Muscle of leg (tissue), 11 donors: ENCODE measurements around the gene ATP2A3. TPM values are rescaled to one million over a fixed set of nuclear protein-coding genes. Genes with fewer than 3 reads are reported as not detected.
A peak's percentile ranks its signal among the peaks of the same experiment; 100 is the strongest.

Source experiments
- DNase-seq: peaks from one replicate; pipeline ENCODE4 v3.0.0; 2013
- H3K27ac ChIP-seq: one replicate; pipeline ENCODE4 v1.5.1; 2013; ENCODE audit warnings: mild to moderate bottlenecking, low read length, control low read depth
- H3K27me3 ChIP-seq: one replicate; pipeline ENCODE4 v1.6.1; 2013; ENCODE audit warnings: low read length; ENCODE audit not compliant: control insufficient read depth, insufficient read depth
- H3K36me3 ChIP-seq: one replicate; pipeline ENCODE4 v1.6.1; 2013; ENCODE audit warnings: low read length; ENCODE audit not compliant: control insufficient read depth, insufficient read depth
- H3K4me1 ChIP-seq: one replicate; pipeline ENCODE4 v1.6.1; 2013; ENCODE audit warnings: low read length; ENCODE audit not compliant: control insufficient read depth, insufficient read depth
- H3K4me3 ChIP-seq: one replicate; pipeline ENCODE4 v1.5.1; 2013; ENCODE audit warnings: low read length, control low read depth
- H3K9me3 ChIP-seq: replicated peaks from 2 replicates; pipeline ENCODE4 v1.6.1; 2013; ENCODE audit warnings: low read depth, low read length; ENCODE audit not compliant: control insufficient read depth
- WGBS: methylation state at CpG from one replicate; pipeline ENCODE4 v1.1.5; 2013; ENCODE audit warnings: missing lambda C conversion rate; ENCODE audit not compliant: insufficient coverage; 5-methylcytosine and 5-hydroxymethylcytosine counted together
- polyA plus RNA-seq, 8 donors: library from polyadenylated mRNA; unstranded; fragments of 120-200 nt; gene quantifications; one replicate each; pipeline versions ENCODE4 v1.2.1 to v1.2.3, GENCODE V29; 2013; ENCODE audit warnings: inconsistent platforms in 1 of 8, low replicate concordance in 1 of 8; ENCODE audit not compliant: insufficient read length in 8 of 8, insufficient read depth in 1 of 8
- total RNA-seq: library from RNA; stranded (reverse); fragments of 120-200 nt; gene quantifications from one replicate; pipeline ENCODE4 v1.2.4, GENCODE V29; 2013

ATP2A3 gene
- total and polyA plus RNA-seq, 9 donors = 2.5 to 6.8 (median 4.5) TPM

DNA sequence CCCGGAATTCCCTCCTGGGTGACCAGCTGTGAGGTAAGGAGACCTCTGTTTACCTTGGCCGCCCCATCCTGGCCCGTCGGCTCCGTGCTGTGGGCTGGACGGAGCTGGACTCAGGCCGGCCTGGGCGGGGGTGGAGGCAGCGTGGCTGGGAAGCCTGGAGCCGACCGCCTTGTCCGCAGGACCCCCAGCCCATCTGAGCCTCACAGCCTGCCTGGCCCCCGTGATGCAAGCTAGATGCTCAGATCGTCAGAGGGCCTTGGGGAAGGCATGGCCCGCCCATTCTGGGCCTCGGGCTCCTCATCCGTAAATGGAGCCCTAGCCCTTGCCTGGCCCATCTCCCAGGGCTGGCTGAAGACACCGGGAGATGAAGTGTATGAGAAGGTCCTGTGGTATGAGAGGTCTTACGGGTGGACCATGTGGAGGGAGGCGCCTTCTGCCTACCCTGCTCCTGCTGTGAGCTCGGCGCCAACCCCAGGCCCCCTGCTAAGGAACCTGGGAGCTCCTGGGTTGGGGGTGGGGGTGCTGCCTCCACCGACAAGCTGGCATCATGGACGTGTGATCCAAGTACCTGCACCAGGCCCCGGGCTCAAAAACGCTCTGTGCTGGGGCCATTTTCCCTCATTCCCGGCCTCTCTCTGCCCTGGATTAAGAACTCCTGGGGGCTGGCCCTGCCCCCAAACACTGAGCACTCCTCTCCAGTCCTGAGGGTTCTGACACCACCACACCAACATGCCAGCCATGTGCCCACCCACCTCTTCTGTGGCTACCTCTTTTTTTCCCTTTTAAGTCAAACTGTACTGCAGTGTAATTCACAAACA, 42.5 kb downstream of the ATP2A3 start:
- Histone ChIP-seq H3K4me3 (no peak overlapping the region), H3K27me3 (no peaks in the 10 kb centered on the region), H3K9me3 (no peaks in the 10 kb centered on the region), H3K4me1 (peaks cover 43% of the 10 kb centered on the region), H3K27ac (no peak overlapping the region), H3K36me3 (no peaks in the 10 kb centered on the region)
- DNase-seq = no peak
- 59% methylated on average over 24 of the region's 27 CpGs for WGBS

DNA sequence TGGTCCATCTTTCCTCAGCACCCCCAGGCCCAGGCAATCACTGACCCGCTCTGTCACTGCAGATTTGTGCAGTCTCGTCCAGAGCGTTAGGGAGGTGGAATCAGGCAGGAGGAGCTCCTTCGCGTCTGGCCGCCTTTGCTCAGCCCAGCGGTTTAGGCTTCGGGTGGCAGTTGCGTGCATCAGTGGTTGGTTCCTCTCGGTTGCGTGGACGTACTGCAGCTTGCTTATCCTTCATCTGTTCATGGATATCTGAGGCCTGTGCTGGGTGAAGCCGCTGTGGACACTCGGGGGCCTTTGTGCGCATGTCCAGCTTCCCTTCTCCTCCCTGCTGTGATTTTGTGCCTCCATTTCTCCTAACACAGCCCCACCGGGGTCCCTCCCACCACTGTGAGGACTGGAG, 43.2 kb downstream of the ATP2A3 start:
- no peak overlapping the region for H3K4me3 ChIP-seq
- DNase-seq = no peak
- H3K9me3 ChIP-seq = no peaks in the 10 kb centered on the region
- no peak overlapping the region for H3K27ac ChIP-seq
- H3K4me1 ChIP-seq = peaks cover 48% of the 10 kb centered on the region
- H3K27me3 ChIP-seq = no peaks in the 10 kb centered on the region
- WGBS = 70% methylated on average over 15 of the region's 16 CpGs
- H3K36me3 ChIP-seq = no peaks in the 10 kb centered on the region

DNA sequence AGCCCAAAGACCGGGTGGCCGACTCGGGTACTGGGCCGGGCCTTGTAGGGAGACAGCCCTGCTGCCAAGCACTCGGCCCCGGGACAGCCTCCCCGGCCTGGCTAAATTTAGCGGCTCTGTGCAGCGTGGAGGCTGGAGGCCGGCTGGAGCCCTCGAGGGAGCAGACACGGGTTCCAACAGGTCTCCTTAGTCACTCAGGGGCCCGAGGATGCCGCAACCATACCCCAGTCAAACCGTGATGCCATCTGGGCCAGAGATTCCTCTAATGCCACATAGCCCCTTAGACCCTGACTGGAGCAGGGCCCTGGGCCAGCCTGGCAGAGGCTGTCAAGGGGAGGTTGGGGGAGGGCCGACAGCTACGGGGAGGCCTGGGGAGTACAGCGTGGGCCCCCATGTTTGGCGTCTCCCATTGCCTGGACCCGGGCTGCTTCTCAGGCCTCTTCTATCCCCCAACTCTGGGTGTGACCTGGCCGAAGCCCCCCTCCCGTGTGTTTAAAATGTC, 45.1 kb downstream of the ATP2A3 start:
- Histone ChIP-seq H3K9me3 (no peaks in the 10 kb centered on the region), H3K4me1 (peaks cover 47% of the 10 kb centered on the region), H3K27ac (no peak overlapping the region), H3K4me3 (no peak overlapping the region), H3K36me3 (no peaks in the 10 kb centered on the region), H3K27me3 (no peaks in the 10 kb centered on the region)
- no peak for DNase-seq
- WGBS = 85% methylated on average over 22 of the region's 22 CpGs

DNA sequence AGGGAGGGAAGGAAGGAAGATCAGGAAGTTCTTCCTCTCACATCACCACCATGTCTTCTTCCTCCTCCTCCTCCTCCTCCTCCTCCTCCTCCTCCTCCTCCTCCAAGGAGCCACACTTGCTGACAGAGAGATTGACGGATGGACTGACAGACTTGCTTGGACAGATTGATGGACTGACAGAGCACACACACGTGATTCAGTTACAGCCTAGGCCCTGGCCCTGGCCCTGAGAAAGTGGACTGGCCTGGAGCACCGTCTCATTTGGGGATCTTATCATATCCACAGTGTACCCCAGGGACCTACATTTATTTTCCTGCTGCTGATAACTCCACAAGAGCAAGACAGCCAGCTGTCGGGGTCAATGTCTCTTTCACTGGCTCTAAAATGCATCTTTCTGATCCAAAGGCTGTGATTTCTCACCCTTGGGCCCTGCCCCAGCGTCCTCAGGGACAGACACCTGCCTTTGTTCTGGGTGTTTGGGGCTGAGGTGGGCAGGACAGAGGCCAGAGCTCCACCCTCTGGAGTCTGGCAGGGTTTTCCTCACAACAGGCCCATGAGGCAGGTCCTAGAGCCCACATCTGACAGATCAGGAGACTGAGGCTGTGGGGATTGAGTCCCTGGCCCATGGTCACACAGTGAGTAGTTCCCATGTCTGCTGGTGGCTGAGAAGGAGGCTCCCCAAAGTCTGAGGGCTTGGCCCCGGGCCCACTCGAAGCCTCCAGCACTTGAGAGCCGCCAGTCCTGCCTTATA, 45.7 kb downstream of the ATP2A3 start:
- Histone ChIP-seq H3K27ac (no peak overlapping the region), H3K4me3 (no peak overlapping the region), H3K27me3 (no peaks in the 10 kb centered on the region), H3K9me3 (no peaks in the 10 kb centered on the region), H3K36me3 (no peaks in the 10 kb centered on the region), H3K4me1 (peaks cover 51% of the 10 kb centered on the region)
- WGBS = 63% methylated on average over 8 of the region's 8 CpGs
- no peak for DNase-seq

DNA sequence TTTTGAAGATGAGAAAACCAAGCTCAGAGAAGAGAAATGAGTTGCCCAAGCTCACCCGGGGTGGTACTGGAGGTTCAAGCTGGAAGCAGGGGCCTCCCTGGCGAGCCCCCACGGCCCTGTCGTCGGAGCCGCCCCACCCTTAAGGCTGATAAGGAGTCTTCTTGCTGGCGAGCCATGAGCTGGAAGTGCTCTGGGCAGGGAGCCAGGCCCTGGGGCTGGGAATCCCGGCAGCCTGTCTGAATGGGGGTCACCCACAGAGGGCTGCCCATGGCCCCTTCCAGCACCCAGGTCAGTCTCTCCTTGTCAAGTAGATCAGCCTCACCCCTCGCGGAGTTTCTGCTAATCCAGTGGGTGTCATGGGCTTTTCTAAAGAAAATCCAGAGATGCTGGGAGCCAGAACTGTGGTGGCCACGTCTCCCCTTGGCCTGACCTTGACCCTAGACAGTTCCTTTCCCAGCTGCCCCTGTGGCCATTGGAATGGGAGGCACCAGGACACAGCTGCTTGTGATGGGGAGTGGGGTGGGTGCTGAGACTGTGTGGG, 46.8 kb downstream of the ATP2A3 start:
- H3K36me3 ChIP-seq = no peaks in the 10 kb centered on the region
- H3K4me1 ChIP-seq = peaks cover 53% of the 10 kb centered on the region
- H3K27me3 ChIP-seq = no peaks in the 10 kb centered on the region
- no peaks in the 10 kb centered on the region for H3K9me3 ChIP-seq
- H3K4me3 ChIP-seq = no peak overlapping the region
- WGBS = 35% methylated on average over 9 of the region's 11 CpGs
- H3K27ac ChIP-seq = peak overlapping the region; percentile 47
- DNase-seq = no peak

DNA sequence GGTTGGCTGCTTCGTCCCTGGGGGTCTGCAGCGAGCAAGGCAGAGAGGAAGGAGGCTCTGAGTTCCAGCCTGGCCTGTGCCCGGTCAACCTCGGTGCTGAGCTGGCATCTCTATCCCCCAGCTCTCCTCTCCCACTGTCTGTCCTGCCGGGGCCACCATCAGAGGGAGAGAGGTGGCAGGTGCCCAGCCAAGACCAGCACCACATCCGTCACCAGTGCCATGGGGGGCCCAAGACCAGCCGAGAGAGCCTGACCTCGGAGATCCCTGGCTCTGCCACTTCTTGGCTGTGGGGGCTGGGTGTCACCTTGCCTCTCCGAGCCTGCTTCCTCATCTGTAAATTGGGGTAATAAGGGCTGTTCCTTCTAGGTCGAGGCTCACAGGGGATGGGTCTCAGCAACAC, 47.4 kb downstream of the ATP2A3 start:
- Histone ChIP-seq H3K4me3 (no peak overlapping the region), H3K4me1 (peaks cover 56% of the 10 kb centered on the region)

DNA sequence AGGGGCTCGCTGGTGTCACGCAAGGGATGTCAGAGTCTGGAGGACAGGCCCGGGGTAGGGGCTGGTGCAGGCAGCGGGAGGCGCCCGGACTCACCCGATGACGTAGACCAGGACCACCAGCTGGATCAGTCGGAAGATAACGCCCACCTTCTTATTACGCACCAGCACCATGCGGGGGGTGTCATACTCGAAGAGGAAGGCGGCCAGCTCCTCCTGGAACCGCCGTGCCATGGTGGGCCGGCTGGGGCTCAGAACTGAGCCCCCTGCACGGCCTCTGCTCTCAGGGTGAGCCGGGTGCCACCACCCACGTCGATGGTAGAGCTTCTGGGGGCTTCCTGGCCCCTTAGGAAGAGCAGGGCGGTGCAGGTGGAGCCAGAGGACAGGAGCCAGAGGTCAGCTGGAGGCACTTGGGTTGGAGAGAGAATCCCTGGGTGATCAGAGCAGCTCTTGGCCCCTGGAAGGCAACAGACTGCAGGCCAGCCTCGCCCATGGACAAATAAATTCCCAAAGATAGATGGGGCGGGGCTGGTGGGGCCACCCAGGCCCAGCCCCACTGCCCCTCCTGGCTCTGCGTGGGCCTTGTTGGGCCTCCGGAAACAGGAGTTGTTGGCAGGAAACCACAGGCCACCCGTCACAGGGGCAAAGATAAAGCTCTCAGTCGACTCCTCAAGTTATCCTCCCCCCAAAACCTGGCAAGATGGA, 48.1 kb downstream of the ATP2A3 start, which contains the start of gene P2RX1:
TSS of gene P2RX1 (minus strand) at position 471 of the 702 bp plus-strand sequence. CDS start at position 231, 240 bp downstream.
- H3K27ac ChIP-seq = peak within 1 kb of the TSS; percentile 47
- no peak for DNase-seq
- 60% methylated on average over 15 of the region's 28 CpGs for WGBS
- no peaks in the 10 kb centered on the region for H3K27me3 ChIP-seq
- peaks cover 63% of the 10 kb centered on the region for H3K4me1 ChIP-seq
- H3K4me3 ChIP-seq = peak within 1 kb of the TSS; percentile 12
- no peaks in the 10 kb centered on the region for H3K9me3 ChIP-seq
- H3K36me3 ChIP-seq = no peaks in the 10 kb centered on the region

More for the DNA sequence above, 47.4 kb downstream of the ATP2A3 start:
- no peaks in the 10 kb centered on the region for H3K9me3 ChIP-seq
- H3K27me3 ChIP-seq = no peaks in the 10 kb centered on the region
- H3K36me3 ChIP-seq = no peaks in the 10 kb centered on the region
- DNase-seq = no peak
- 70% methylated on average over 8 of the region's 10 CpGs for WGBS
- H3K27ac ChIP-seq = peak overlapping the region; percentile 3

DNA sequence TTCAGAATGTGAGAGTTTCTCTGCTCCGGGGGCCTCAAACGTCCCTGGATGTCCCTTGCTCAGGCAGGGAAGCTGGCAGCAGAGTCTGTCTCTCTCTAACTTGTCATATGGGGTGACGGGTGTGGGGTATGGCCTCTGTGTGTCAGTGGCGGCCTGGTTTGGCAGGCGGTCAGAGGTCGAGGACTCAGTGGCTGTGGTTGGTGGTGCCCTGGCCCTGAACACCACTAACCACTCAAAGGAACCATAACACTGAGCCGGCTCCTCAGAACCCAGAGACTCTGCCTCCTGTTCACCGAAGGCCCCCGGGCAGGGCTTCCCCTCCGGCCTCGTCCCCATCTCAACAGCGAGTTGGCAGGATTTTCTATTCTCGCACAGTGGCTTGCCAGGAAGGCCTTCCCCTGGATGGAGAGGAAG, 48.6 kb downstream of the ATP2A3 start:
- Histone ChIP-seq H3K27me3 (no peaks in the 10 kb centered on the region), H3K27ac (no peak overlapping the region), H3K9me3 (no peaks in the 10 kb centered on the region), H3K36me3 (no peaks in the 10 kb centered on the region), H3K4me1 (peaks cover 66% of the 10 kb centered on the region), H3K4me3 (peak overlapping the region; percentile 12)
- 64% methylated on average over 3 of the region's 13 CpGs for WGBS
- no peak for DNase-seq

DNA sequence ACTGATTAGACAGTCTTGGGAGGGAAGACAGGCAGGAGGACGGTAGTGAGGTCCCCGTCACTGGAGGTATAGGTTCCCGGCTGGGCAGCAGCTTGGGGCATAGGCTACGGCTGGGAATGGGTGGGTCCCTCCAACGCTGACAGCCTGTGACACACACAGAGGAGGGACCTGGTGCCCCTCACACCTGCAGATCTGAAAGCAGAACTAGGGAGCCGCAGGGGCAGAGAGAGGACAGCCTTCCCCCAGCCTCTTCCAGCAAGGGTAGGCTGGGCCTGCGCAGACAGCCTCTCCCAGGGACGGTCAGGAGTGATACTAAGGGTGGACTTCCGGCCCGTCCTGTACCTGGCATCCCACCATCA, 49.9 kb downstream of the ATP2A3 start:
- no peaks in the 10 kb centered on the region for H3K36me3 ChIP-seq
- peaks cover 67% of the 10 kb centered on the region for H3K4me1 ChIP-seq
- H3K9me3 ChIP-seq = no peaks in the 10 kb centered on the region
- H3K27ac ChIP-seq = no peak overlapping the region
- no peak overlapping the region for H3K4me3 ChIP-seq
- no peak for DNase-seq
- WGBS = 79% methylated on average over 5 of the region's 10 CpGs
- no peaks in the 10 kb centered on the region for H3K27me3 ChIP-seq
